ENCODE measurements around the gene PELI2. TPM values are rescaled to one million over a fixed set of nuclear protein-coding genes. Genes with fewer than 3 reads are reported as not detected.

The PELI2 gene
- total and polyA plus RNA-seq, 2 experiments from 2014 or later: 4.3 to 16.1 TPM

- peaks cover 39% of the 10 kb centered on the region for H3K4me1 ChIP-seq (ENCODE audit: insufficient read depth)
- H3K9me3 ChIP-seq (ENCODE audit: low read depth): no peaks in the 10 kb centered on the region
- H3K27ac ChIP-seq: no peak overlapping the region
- no peak overlapping the region for H3K4me2 ChIP-seq
- H3K36me3 ChIP-seq (replicated peaks; ENCODE audit: insufficient read depth, low read depth): no peaks in the 10 kb centered on the region
- H3K79me2 ChIP-seq: no peaks in the 10 kb centered on the region
- H3K4me3 ChIP-seq: no peak overlapping the region
- no peaks in the 10 kb centered on the region for H4K20me1 ChIP-seq (ENCODE audit: insufficient read depth, poor library complexity, severe bottlenecking)
- 84% methylated on average over 7 of the region's 7 CpGs for WGBS (ENCODE audit: low lambda C conversion rate, missing lambda C conversion rate)
- no peak for DNase-seq (ENCODE audit: low spot score)
- no peak for TF ChIP-seq EZH2phosphoT487 (IDR thresholded peaks at IDR 0.05; ENCODE audit: low read depth, severe bottlenecking, unreplicated experiment)
- no peak for TF ChIP-seq CTCF (IDR thresholded peaks at IDR 0.05; ENCODE audit: poor library complexity)
- no peak for TF ChIP-seq EZH2 (IDR thresholded peaks at IDR 0.05; ENCODE audit: borderline replicate concordance)
- H3K27me3 ChIP-seq: no peaks in the 10 kb centered on the region
- no peaks in the 10 kb centered on the region for H3K9me2 ChIP-seq (replicated peaks; ENCODE audit: insufficient read depth)
- no peak overlapping the region for H2AFZ ChIP-seq
Observed at GRCh38 chr14:56221382-56222128, 103.3 kb downstream of the PELI2 start.

GRCh38 chr14:56224229-56224628 lies 106.0 kb downstream of the PELI2 start:
- no peaks in the 10 kb centered on the region for H3K27me3 ChIP-seq
- no peaks in the 10 kb centered on the region for H4K20me1 ChIP-seq (ENCODE audit: insufficient read depth, poor library complexity, severe bottlenecking)
- H3K4me2 ChIP-seq: peak overlapping the region; percentile 62
- peaks cover 5% of the 10 kb centered on the region for H3K79me2 ChIP-seq
- no peaks in the 10 kb centered on the region for H3K9me2 ChIP-seq (replicated peaks; ENCODE audit: insufficient read depth)
- H2AFZ ChIP-seq: no peak overlapping the region
- no peaks in the 10 kb centered on the region for H3K36me3 ChIP-seq (replicated peaks; ENCODE audit: insufficient read depth, low read depth)
- H3K4me1 ChIP-seq (ENCODE audit: insufficient read depth): peaks cover 29% of the 10 kb centered on the region
- peak overlapping the region; percentile 73 for H3K27ac ChIP-seq
- H3K4me3 ChIP-seq: no peak overlapping the region
- peak; percentile 34 for DNase-seq (ENCODE audit: low spot score)
- no peak for TF ChIP-seq EZH2 (IDR thresholded peaks at IDR 0.05; ENCODE audit: borderline replicate concordance)
- TF ChIP-seq CTCF (IDR thresholded peaks at IDR 0.05; ENCODE audit: poor library complexity): peak; percentile 23
- WGBS (ENCODE audit: low lambda C conversion rate, missing lambda C conversion rate): 28% methylated on average over 1 of the region's 1 CpG
- H3K9me3 ChIP-seq (ENCODE audit: low read depth): no peaks in the 10 kb centered on the region

- Histone ChIP-seq H3K27ac (peak overlapping the region; percentile 91), H3K4me1 (ENCODE audit: insufficient read depth) (peaks cover 21% of the 10 kb centered on the region), H3K9me3 (ENCODE audit: low read depth) (no peaks in the 10 kb centered on the region), H3K4me3 (no peak overlapping the region), H3K4me2 (peak overlapping the region; percentile 62), H3K9me2 (replicated peaks; ENCODE audit: insufficient read depth) (no peaks in the 10 kb centered on the region), H4K20me1 (ENCODE audit: insufficient read depth, poor library complexity, severe bottlenecking) (no peaks in the 10 kb centered on the region), H3K27me3 (no peaks in the 10 kb centered on the region), H3K79me2 (peaks cover 5% of the 10 kb centered on the region), H2AFZ (no peak overlapping the region), H3K36me3 (replicated peaks; ENCODE audit: insufficient read depth, low read depth) (no peaks in the 10 kb centered on the region)
- TF ChIP-seq EZH2 (IDR thresholded peaks at IDR 0.05; ENCODE audit: borderline replicate concordance) (no peak), CTCF (IDR thresholded peaks at IDR 0.05; ENCODE audit: poor library complexity) (no peak), EZH2phosphoT487 (IDR thresholded peaks at IDR 0.05; ENCODE audit: low read depth, severe bottlenecking, unreplicated experiment) (no peak)
- DNase-seq (ENCODE audit: low spot score): peak; percentile 87
- WGBS (ENCODE audit: low lambda C conversion rate, missing lambda C conversion rate): 58% methylated on average over 17 of the region's 17 CpGs
Observed at GRCh38 chr14:56224691-56225681, 106.8 kb downstream of the PELI2 start.

Measured in hepatocyte (in vitro differentiated cells).